Cardiac fibroblast (primary cell): ENCODE measurements around the gene INPP1.

ENCODE experiments used
- DNase-seq, 2 donors: peaks; one replicate each; pipeline versions ENCODE4 v3.0.0 to v3.0.0-alpha.2; 2010; ENCODE audit warnings: low read depth in 2 of 2
- H3K4me3 ChIP-seq, 2 donors: replicated peaks in 1 of 2; 1 replicate in 1 of 2; 2 replicates in 1 of 2; pipeline ENCODE4 v1.5.1; 2011; ENCODE audit warnings: low read depth in 2 of 2, low read length in 2 of 2, mild to moderate bottlenecking in 2 of 2, moderate library complexity in 1 of 2
- TF ChIP-seq, protein P1 (sequence below): IDR thresholded peaks from one replicate; pipeline ENCODE4 v1.5.1; 2011; ENCODE audit warnings: low read depth, mild to moderate bottlenecking, low read length, inconsistent platforms

Gene INPP1

DNA sequence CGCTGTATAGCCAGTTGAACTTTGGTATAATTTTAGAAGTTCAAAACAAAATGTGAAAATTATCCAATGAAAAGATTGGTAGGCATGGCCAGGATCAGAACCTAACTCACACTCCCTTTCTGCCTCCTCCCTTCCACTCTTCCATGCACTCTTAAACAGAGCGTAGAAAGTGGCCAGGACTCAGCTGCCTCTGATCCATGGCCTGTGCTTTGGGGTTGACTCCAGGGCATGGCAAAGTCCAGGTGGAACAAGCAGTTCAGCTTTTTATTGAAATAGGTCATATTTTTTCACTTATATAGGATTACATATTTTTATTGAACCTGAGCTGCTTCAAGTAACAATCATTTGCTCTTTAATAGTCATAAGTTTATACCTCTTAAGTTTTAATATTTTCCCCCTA, 26.2 kb downstream of the INPP1 start:
- no peak overlapping the region for H3K4me3 ChIP-seq
- TF ChIP-seq, protein P1, sequence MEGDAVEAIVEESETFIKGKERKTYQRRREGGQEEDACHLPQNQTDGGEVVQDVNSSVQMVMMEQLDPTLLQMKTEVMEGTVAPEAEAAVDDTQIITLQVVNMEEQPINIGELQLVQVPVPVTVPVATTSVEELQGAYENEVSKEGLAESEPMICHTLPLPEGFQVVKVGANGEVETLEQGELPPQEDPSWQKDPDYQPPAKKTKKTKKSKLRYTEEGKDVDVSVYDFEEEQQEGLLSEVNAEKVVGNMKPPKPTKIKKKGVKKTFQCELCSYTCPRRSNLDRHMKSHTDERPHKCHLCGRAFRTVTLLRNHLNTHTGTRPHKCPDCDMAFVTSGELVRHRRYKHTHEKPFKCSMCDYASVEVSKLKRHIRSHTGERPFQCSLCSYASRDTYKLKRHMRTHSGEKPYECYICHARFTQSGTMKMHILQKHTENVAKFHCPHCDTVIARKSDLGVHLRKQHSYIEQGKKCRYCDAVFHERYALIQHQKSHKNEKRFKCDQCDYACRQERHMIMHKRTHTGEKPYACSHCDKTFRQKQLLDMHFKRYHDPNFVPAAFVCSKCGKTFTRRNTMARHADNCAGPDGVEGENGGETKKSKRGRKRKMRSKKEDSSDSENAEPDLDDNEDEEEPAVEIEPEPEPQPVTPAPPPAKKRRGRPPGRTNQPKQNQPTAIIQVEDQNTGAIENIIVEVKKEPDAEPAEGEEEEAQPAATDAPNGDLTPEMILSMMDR = no peak
- DNase-seq = no peak

DNA sequence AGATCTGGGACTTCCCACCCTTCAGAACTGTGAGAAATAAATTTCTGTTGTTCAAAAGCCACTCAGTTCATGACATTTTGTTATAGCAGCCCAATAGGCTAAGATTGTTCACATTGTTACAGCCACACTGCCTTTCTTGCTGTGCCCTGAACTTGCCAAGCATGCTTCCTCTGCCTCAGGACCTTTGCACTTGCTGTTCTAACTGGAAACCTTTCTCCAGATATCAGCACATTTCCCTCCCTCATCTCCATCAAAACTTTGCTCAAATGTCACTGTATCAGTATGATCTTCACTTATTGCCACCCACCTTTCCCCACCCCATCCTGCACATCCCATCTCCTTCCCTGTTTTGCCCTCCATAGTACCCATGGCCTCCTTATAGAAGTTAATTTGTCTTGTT, 32.7 kb downstream of the INPP1 start:
- DNase-seq = no peak
- TF ChIP-seq, protein P1 = no peak
- no peak overlapping the region for H3K4me3 ChIP-seq

DNA sequence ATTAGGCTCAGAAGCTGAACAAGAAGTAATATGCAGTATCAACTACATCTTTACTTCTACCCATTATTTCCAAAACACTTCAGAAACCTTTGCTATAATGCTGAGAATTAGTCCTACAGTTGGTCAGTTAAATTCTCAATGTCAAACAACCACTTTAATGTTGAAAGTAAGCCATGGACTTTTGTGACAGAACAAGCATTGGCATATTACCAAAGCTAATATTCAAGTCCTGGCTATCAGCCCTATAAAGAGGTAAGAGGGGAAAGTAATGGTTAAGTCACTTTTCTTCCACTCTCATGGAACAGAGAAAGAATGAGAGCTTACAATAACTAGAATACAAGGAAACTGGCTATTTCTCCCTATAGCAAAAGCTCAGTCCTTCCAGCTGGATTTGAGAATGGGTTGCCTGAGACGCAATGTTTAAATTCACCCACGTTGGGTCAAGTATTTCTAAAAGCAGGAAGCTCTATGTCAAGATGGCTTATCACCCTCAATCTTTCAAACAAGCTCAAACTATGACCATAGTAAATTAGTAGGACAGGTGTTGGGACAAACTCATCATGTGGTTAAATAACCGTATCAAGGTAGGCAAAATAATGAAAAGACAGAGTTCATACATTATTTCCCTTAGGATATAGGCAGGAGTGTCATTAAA, 33.3 kb downstream of the INPP1 start:
- TF ChIP-seq, protein P1 = no peak
- no peak overlapping the region for H3K4me3 ChIP-seq
- DNase-seq = no peak

DNA sequence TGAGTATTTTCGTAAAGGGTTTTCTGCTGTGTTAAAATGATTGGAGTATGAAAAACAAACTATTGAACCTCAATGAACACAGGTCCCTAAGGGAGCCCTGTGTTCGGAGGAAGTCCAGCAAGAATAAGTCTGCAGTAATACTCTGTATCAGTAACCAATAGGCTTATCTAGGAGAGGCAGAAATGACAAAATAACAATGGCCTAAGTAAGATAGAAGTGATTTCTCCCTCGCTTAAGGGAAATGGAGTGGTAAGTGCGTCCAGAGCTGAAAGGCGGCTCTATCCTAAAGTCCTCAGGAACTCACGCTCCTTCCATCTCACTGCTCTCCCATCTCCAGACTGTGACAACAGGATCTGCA, 35.5 kb downstream of the INPP1 start:
- no peak overlapping the region for H3K4me3 ChIP-seq
- TF ChIP-seq, protein P1 = no peak
- no peak for DNase-seq

DNA sequence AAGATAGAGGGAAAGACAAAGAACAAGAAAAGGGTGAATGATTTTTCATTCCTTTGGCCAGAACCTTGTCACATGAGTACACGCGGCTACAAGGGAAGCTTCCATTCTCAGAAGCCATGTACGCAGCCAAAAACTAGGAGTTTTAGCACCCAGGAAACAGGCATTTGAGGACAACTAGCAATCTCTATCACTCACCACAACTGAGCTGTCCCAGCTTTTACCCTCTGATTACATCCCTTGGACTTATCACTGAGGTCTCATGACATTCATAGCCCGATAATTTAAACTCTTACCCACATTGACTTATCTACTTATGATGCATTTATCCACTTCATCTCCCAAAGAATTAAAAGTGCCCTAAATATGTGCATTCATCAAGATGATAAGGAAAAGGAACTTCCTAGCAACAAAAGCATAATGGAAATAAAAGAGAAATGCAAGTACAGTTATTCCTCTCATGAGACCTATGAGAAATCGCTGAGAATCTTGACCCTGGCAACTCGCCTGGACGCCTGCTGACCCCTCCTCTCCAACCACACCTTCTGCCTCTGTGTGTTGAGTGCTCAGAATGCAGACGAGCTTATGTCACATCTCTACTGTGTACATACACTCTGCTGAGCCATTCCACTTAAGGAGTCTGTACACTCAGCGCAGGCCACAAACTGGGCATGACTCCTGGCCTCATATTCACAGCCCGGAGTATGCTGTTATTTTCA, 36.0 kb downstream of the INPP1 start:
- H3K4me3 ChIP-seq = no peak overlapping the region
- TF ChIP-seq, protein P1 = no peak
- DNase-seq = peak; percentile 70 to 86

DNA sequence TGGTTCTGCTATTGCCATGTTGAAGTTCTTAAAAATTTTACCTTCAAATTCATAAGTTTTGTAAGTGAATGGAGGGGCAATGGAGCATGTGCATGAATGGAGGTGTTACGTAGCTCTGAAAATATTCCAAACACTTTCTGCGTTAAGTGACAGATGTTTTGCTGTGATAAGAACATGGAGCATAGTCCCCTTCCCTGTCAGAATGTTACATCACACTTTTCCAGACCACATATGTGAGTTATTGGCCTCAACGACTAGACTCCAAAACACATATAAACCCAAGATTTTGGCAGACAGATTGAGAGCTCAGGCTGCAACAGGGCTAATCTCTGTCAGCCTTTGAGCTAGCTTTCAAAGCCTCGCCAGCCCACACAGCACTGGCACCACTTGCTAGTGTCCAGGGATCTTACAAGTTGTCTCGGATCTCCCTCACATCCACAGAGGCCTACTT, 37.6 kb downstream of the INPP1 start:
- TF ChIP-seq, protein P1 = no peak
- no peak for DNase-seq
- no peak overlapping the region for H3K4me3 ChIP-seq
